Middle frontal gyrus (tissue), 1 donor: ENCODE measurements around the gene PPL.
"Not testable (repeated sequence)": the region's sequence is repeated elsewhere in the genome, so short reads cannot be mapped to it uniquely, and the experiment has no call there.

Source experiments
- DNase-seq: peaks from one replicate; pipeline ENCODE4 v3.0.0-alpha.2; 2015; ENCODE audit warnings: low spot score; ENCODE audit errors: extremely low spot score

PPL gene

GRCh38 chr16:4960579-4960978, 23.6 kb upstream of the PPL start:
- DNase-seq, result no peak

- no peak for DNase-seq
Measured at GRCh38 chr16:4958510-4959438, 21.8 kb upstream of the PPL start.

GRCh38 chr16:4957720-4958509, 21.0 kb upstream of the PPL start, which contains the start of gene SEC14L5:
Gene SEC14L5 (plus strand): TSS chr16:4958330. CDS start chr16:4959324, 994 bp downstream.
- peak; percentile 91 for DNase-seq

- DNase-seq, result no peak
Measured at GRCh38 chr16:4957420-4957719, 20.4 kb upstream of the PPL start.

GRCh38 chr16:4954714-4955113, 17.8 kb upstream of the PPL start:
- no peak for DNase-seq

GRCh38 chr16:4951583-4951982, 14.6 kb upstream of the PPL start:
- not testable (repeated sequence) for DNase-seq

- no peak for DNase-seq
Measured at GRCh38 chr16:4949986-4950385, 13.0 kb upstream of the PPL start.

- no peak for DNase-seq
Measured at GRCh38 chr16:4948903-4949766, 12.2 kb upstream of the PPL start.

- no peak for DNase-seq
Measured at GRCh38 chr16:4947722-4948503, 11.0 kb upstream of the PPL start.

- no peak for DNase-seq
Measured at GRCh38 chr16:4946917-4947316, 10.0 kb upstream of the PPL start.

- no peak for DNase-seq
Measured at GRCh38 chr16:4945560-4946502, 8.9 kb upstream of the PPL start.

GRCh38 chr16:4944333-4945281, 7.7 kb upstream of the PPL start:
- DNase-seq, result no peak

GRCh38 chr16:4942481-4942880, 5.5 kb upstream of the PPL start:
- DNase-seq, result no peak

GRCh38 chr16:4940719-4941118, 3.8 kb upstream of the PPL start:
- no peak for DNase-seq

GRCh38 chr16:4938683-4939030, 1.7 kb upstream of the PPL start:
- DNase-seq, result no peak

- no peak for DNase-seq
Measured at GRCh38 chr16:4937782-4938682, 1.1 kb upstream of the PPL start.

GRCh38 chr16:4936181-4936990, 562 bp downstream of the PPL start:
- DNase-seq, result no peak
